WERI-Rb-1 (cell line): Measurements from ENCODE around the gene BIRC3.

ENCODE experiments used
- DNase-seq: peaks from one replicate; pipeline ENCODE4 v3.0.0-alpha.2; 2020
- H3K27ac ChIP-seq: fragments of 250-450 bp; sonication (Bioruptor Pico); 2 replicates; pipeline ENCODE4 v1.5.1; 2020; ENCODE audit warnings: mild to moderate bottlenecking, moderate library complexity
- H3K27me3 ChIP-seq: fragments of 250-450 bp; sonication (Bioruptor Pico); 2 replicates; pipeline ENCODE4 v1.5.1; 2021; ENCODE audit warnings: mild to moderate bottlenecking, low read depth, moderate library complexity; ENCODE audit not compliant: insufficient read depth, severe bottlenecking
- H3K36me3 ChIP-seq: fragments of 250-450 bp; sonication (Bioruptor Pico); 2 replicates; pipeline ENCODE4 v1.5.1; 2020; ENCODE audit warnings: mild to moderate bottlenecking, moderate library complexity
- H3K4me3 ChIP-seq: 2 replicates; pipeline ENCODE4 v1.5.1; 2011; ENCODE audit warnings: low read depth, mild to moderate bottlenecking, control low read depth, low read length
- H3K9me3 ChIP-seq: fragments of 250-450 bp; sonication (Bioruptor Pico); 2 replicates; pipeline ENCODE4 v1.5.1; 2021; ENCODE audit warnings: mild to moderate bottlenecking, moderate library complexity; ENCODE audit not compliant: severe bottlenecking
- TF ChIP-seq, protein P1 (sequence below): IDR thresholded peaks from 2 replicates; pipeline ENCODE4 v1.5.1; 2011; ENCODE audit warnings: low read depth, mild to moderate bottlenecking, control low read depth, inconsistent platforms, low read length

Gene BIRC3

DNA sequence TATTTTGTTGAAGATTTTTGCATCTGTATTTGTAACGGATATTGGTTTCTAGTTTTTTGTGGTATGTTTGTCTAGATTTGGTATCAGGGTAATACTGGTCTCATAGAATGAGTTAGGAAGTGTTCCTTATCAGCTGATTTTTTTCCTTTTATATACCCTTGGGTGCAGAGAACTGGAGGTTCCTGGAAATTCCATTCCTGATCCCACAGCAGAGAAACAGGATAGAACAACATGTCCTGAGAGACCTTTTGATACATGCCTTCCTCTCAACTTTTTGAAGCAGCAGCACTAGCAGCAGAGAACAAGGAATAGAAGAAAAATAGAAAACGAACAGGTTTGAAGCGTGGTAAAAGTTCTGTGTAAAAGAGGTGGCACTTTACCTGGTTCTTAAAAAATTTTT lies 66.6 kb downstream of the BIRC3 start:
- Histone ChIP-seq H3K27me3 (no peaks in the 10 kb centered on the region), H3K27ac (no peak overlapping the region), H3K36me3 (peaks cover 4% of the 10 kb centered on the region), H3K9me3 (no peaks in the 10 kb centered on the region), H3K4me3 (no peak overlapping the region)
- DNase-seq, result no peak
- TF ChIP-seq, protein P1, sequence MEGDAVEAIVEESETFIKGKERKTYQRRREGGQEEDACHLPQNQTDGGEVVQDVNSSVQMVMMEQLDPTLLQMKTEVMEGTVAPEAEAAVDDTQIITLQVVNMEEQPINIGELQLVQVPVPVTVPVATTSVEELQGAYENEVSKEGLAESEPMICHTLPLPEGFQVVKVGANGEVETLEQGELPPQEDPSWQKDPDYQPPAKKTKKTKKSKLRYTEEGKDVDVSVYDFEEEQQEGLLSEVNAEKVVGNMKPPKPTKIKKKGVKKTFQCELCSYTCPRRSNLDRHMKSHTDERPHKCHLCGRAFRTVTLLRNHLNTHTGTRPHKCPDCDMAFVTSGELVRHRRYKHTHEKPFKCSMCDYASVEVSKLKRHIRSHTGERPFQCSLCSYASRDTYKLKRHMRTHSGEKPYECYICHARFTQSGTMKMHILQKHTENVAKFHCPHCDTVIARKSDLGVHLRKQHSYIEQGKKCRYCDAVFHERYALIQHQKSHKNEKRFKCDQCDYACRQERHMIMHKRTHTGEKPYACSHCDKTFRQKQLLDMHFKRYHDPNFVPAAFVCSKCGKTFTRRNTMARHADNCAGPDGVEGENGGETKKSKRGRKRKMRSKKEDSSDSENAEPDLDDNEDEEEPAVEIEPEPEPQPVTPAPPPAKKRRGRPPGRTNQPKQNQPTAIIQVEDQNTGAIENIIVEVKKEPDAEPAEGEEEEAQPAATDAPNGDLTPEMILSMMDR, result no peak

DNA sequence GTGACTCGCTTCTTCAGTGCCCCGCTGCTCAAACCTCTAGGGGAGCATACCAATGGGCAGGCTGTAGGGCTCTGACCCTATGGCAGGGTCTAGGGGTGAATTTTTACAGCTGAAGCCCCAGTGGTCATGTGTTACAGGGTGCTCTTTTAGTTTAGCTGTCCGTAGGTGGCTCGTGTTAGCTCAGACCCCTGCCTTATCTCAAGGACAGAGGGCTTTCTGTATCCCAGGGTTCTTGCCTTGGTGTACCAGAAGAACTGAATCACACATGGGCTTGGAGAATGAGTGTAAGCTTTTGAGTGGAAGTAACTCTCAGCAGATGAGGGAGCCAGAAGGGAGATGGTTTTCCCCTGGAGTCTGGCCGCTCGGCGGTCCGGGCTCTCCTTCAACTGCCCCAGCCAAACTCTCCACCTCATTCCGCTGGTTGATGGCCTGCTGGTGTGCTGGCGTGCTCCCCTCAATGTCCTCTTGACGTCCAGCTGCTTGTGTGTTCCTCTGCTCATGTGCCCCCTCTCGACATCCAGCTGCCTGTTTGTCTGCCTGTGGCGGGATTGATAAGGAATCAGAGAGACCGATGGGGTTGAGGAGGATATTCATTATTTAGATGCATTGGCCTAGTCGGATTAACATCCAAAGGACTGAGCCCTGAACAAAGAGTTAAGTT lies 67.3 kb downstream of the BIRC3 start:
- Histone ChIP-seq H3K36me3 (no peaks in the 10 kb centered on the region), H3K27ac (no peak overlapping the region), H3K9me3 (no peaks in the 10 kb centered on the region), H3K27me3 (no peaks in the 10 kb centered on the region), H3K4me3 (no peak overlapping the region)
- no peak for DNase-seq
- TF ChIP-seq, protein P1, result no peak

DNA sequence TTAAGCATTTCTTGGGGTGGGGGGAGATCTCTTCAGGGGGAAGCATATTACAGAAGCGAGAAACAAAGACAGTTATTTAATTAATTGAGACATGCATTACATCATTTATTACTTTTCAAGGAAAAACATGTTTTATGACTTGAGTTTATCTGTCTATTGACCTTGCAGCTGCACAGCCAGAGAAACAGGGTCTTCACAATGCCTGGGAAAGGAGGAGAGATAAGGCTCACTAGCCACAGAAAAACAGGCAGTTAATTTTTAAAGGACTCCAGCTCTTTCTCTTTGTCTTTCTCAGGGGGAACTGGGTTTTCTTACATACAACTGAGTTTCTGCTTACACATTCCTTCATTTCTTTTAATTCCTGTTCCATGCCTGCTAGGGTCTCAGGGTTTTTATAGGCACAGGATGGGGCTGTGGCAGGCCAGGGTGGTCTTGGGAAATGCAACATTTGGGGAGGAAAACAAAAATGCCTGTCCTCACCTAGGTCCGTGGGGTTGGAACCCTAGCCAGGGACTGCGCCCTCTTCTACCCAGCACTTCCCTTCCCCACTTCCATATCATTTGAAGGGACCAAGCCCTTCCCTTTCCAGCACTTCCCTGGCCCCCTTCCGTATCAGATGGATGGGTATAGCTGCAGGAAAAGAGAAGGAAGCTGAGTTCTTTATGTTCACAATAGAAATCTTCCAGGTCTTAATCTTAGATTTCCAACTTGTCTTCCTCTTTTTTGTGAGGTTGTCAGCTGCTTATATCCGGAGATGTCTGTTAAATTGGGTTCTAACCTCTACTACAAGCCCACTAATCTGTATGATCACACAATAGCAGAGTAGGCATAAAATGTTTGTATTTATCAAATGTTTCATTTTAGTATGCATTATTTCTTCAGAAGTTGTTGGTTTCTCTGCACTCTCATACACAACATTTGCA lies 68.1 kb downstream of the BIRC3 start:
- no peak for DNase-seq
- H3K27ac ChIP-seq, result no peak overlapping the region
- no peaks in the 10 kb centered on the region for H3K9me3 ChIP-seq
- H3K4me3 ChIP-seq, result no peak overlapping the region
- TF ChIP-seq, protein P1, result no peak
- H3K27me3 ChIP-seq, result no peaks in the 10 kb centered on the region
- H3K36me3 ChIP-seq, result no peaks in the 10 kb centered on the region

DNA sequence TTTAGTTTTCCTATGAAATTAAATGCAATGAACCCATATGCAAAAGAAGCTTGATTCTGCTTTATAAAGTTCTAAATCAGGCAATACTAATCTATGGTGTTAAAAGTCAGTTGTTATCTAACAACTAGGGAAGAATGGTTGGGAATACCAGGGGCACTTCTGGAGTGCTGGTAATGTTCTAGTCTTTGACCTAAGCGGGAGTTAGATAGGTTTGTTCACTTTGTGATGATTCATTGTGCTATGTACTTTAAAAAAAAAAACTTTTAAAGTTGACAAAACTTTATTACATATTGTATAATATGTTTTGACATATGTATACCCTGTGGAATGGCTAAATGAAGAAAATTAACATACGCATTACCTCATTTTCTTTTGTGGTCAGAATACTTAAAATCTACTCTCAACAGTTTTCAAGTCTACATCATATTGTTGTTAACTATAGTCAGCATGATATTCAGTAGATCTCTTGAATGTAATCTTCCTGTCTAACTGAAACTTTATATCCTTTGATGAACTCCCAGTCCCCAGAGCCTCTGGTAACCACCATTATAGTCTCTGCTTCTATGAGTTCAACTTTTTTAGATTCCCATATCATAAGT lies 69.0 kb downstream of the BIRC3 start:
- Histone ChIP-seq H3K36me3 (no peaks in the 10 kb centered on the region), H3K4me3 (no peak overlapping the region), H3K27me3 (no peaks in the 10 kb centered on the region), H3K9me3 (no peaks in the 10 kb centered on the region), H3K27ac (no peak overlapping the region)
- TF ChIP-seq, protein P1, result no peak
- no peak for DNase-seq

DNA sequence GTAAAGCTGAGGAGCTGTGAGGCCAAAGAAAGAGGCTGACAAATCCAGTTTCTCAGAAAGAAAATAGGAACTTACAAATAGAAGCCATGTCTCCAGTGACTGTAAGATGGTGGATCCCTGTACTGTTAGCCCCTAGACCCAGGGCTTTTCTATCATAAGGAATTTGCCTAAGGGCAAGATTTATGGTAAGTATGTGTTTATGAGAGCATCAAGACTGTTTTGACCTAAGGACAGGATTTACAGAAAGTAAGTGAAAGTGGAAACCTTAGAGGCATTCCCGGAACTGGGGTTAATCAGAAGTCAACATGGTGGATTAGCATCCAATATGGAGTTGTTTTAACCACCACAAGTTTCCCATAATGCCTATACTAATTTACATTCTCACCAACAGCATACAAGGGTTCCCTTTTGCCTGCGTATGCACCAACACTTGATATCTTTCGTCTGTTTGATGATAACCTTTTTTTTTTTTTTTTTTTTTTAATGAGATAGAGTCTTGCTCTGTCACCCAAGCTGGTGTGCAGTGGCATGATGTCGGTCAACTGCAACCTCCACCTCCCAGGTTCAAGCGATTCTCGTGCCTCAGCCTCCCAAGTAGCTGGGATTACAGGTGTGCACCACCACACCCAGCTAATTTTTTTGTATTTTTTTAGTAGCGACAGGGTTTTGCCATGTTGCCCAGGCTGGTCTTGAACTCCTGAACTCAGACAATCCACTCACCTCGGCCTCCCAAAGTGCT lies 69.9 kb downstream of the BIRC3 start:
- Histone ChIP-seq H3K4me3 (no peak overlapping the region), H3K27ac (no peak overlapping the region), H3K9me3 (no peaks in the 10 kb centered on the region), H3K27me3 (no peaks in the 10 kb centered on the region), H3K36me3 (no peaks in the 10 kb centered on the region)
- DNase-seq, result no peak
- TF ChIP-seq, protein P1, result no peak
